NOMO-1 (cell line): Measurements from ENCODE around the gene TEX11.
"Not testable (repeated sequence)": the region's sequence is repeated elsewhere in the genome, so short reads cannot be mapped to it uniquely, and the experiment has no call there.

Experiments
- DNase-seq, 2 experiments: peaks; one replicate each; lab custom pipeline; 2025; ENCODE audit not compliant: unreplicated experiment in 2 of 2; lab: John Stamatoyannopoulos, UW

Gene TEX11

GRCh38 chrX:70908541-70908940 lies at the start of gene TEX11:
TEX11 (minus strand) TSS chrX:70908711; CDS start chrX:70907789, 922 bp downstream.
- no peak for DNase-seq

- DNase-seq = no peak
These were observed 46.4 kb upstream of the TEX11 start for GRCh38 chrX:70954871-70955270.

- no peak for DNase-seq
These were observed 15.9 kb upstream of the TEX11 start for GRCh38 chrX:70924294-70924911.

- DNase-seq = no peak
These were observed 14.4 kb upstream of the TEX11 start for GRCh38 chrX:70922774-70923473.

- no peak for DNase-seq
These were observed 13.3 kb upstream of the TEX11 start for GRCh38 chrX:70921709-70922352.

GRCh38 chrX:70916754-70917153 lies 8.2 kb upstream of the TEX11 start:
- no peak for DNase-seq

- DNase-seq = no peak
These were observed 611 bp downstream of the TEX11 start for GRCh38 chrX:70907900-70908299.

GRCh38 chrX:70901465-70901864 lies 7.0 kb downstream of the TEX11 start:
- no peak for DNase-seq

GRCh38 chrX:70890441-70890840 lies 18.1 kb downstream of the TEX11 start:
- not testable (repeated sequence) for DNase-seq

GRCh38 chrX:70878902-70879301 lies 29.6 kb downstream of the TEX11 start:
- DNase-seq = no peak

- DNase-seq = no peak
These were observed 56.2 kb downstream of the TEX11 start for GRCh38 chrX:70852294-70852693.

GRCh38 chrX:70844081-70844480 lies 64.4 kb downstream of the TEX11 start:
- not testable (repeated sequence) for DNase-seq

GRCh38 chrX:70843620-70844019 lies 64.9 kb downstream of the TEX11 start:
- not testable (repeated sequence) for DNase-seq

- DNase-seq = no peak
These were observed 73.9 kb downstream of the TEX11 start for GRCh38 chrX:70834589-70834988.

- DNase-seq = no peak
These were observed 81.8 kb downstream of the TEX11 start for GRCh38 chrX:70826715-70827114.

- no peak for DNase-seq
These were observed 83.1 kb downstream of the TEX11 start for GRCh38 chrX:70825366-70825765.

- DNase-seq = no peak
These were observed 99.3 kb downstream of the TEX11 start for GRCh38 chrX:70808942-70809940.

GRCh38 chrX:70806081-70806480 lies 102.4 kb downstream of the TEX11 start:
- DNase-seq = no peak

GRCh38 chrX:70796742-70797141 lies 111.8 kb downstream of the TEX11 start:
- DNase-seq = not testable (repeated sequence)

- DNase-seq = no peak
These were observed 134.3 kb downstream of the TEX11 start for GRCh38 chrX:70774223-70774622.
